DMS79 treated with DMSO at 0.1 percent for 48 hours (cell line): ENCODE measurements around the gene CTSL.

ENCODE experiments used
- DNase-seq: peaks from one replicate; lab custom pipeline; 2025; lab: John Stamatoyannopoulos, UW

CTSL gene

DNA sequence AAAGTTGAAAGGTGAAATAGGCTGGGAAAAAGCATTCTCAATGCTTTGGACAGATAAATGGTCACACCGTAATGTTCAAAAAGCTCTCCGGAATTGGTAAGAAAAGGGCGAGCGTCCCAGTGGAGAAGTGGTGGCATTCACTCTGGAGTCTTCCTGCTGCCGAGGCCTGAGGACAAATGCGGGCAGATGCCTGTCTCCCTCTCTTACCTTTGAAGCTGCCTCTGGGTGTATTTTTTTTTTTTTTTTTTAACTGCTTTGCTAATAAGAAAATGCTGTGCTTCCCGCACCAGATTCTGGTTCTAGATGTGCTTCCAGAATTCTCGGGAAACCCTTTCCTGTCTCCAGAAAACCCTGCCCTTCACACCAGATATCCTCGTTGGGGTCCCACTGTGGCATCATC is 24.4 kb upstream of the CTSL start:
- DNase-seq = no peak

DNA sequence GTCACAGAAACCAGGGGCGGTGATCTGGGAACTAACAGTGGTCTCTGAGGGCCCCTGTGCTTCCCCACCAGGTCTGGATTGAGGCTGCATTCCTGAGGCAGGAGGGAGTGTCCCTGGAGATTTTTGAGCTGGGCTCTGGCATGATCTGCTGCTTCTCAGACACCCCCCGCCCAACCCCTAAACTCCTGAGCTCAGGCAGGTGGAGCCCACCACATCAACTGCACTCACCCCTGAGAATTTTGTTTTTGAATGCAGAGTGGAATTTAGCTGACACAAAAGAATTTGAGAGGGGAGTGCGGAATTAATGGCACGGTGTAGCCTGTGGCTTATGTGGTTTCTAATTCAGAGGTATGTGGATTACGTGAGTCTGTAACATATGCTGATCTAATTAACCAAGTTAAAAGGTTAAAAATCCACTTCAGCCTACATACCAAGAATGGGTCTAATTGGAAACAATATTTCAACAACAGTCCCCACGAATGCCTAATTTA is 23.9 kb upstream of the CTSL start:
- no peak for DNase-seq

DNA sequence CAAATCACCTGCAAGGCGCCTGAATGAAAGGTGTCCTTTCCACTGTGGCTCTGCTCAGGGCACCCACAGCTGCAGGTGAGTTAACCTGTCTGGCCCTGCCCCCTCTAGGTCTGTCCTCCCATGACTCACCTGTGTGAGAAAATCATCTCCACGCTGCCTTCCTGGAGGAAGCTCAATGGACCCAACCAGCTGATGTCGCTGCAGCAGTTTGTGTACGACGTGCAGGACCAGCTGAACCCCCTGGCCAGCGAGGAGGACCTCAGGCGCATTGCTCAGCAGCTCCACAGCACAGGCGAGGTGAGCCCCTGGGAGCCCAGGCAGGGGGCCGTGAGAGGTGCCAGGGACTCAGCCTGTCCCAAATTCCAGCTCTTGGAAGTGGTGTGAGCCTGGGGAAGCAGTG is 23.0 kb upstream of the CTSL start:
- DNase-seq = no peak

DNA sequence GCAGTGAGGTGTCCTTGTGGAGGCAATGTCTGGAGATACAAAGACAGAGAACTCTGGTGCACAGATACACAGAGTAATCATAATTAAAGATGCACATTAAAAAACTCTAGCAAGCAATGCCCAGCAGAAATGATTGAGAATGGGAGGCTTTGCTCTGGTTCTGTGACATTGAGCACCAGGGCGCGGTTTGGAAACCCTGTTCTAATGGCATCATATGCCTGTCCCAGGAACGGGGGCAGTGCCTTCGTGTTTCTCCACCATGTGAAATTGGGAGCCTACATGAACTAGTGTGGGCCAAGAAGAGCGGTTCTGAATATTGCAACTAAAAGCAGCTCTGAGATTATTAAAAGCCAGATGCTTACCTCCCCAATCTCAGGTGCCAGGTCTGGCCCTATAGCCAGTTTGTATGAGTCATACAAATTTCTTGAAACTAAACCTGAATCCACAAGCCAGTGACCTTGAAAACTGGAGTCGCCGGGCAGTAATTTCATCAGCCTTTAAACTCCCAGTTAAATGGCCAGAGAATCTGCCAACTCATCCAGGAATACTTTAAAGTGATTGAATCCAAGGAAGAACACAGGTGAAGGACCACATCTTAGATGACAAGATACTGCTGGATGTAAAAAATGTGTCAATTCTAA is 22.2 kb upstream of the CTSL start:
- no peak for DNase-seq

DNA sequence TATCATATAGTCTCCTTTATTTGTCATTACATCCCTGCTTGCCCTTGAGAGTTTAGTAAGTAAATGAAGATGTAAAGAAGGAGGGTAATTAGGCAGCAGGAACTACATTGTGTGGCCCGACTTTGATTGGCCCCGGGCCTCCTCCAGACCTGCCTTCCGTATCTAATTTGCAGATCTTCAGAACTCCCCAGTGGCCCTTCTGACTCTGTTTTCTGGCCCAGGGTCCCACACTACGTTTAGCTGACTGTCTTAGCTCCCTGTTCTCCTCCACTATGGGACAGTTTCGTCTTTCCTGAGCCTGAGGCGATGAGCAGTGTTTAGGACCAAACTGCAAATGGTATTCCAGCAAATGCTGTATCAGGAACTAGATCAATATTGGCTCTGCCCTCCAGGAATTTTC is 21.6 kb upstream of the CTSL start:
- no peak for DNase-seq

DNA sequence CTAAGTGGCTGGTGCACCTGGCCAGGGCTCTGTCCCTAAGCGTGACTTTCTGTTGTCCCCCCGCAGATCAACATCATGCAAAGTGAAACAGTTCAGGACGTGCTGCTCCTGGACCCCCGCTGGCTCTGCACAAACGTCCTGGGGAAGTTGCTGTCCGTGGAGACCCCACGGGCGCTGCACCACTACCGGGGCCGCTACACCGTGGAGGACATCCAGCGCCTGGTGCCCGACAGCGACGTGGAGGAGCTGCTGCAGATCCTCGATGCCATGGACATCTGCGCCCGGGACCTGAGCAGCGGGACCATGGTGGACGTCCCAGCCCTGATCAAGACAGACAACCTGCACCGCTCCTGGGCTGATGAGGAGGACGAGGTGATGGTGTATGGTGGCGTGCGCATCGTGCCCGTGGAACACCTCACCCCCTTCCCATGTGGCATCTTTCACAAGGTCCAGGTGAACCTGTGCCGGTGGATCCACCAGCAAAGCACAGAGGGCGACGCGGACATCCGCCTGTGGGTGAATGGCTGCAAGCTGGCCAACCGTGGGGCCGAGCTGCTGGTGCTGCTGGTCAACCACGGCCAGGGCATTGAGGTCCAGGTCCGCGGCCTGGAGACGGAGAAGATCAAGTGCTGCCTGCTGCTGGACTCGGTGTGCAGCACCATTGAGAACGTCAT is 19.7 kb upstream of the CTSL start:
- no peak for DNase-seq

DNA sequence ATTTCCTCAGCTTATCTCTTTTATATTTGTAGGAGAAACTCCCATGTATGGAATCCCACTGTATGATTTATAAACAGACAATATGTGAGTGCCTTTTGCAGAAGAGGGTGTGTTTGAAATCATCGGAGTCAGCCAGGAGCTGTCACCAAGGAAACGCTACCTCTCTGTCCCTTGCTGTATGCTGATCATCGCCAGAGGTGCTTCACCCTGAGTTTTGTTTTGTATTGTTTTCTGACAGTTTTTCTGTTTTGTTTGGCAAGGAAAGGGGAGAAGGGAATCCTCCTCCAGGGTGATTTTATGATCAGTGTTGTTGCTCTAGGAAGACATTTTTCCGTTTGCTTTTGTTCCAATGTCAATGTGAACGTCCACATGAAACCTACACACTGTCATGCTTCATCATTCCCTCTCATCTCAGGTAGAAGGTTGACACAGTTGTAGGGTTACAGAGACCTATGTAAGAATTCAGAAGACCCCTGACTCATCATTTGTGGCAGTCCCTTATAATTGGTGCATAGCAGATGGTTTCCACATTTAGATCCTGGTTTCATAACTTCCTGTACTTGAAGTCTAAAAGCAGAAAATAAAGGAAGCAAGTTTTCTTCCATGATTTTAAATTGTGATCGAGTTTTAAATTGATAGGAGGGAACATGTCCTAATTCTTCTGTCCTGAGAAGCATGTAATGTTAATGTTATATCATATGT is 18.0 kb upstream of the CTSL start:
- no peak for DNase-seq

DNA sequence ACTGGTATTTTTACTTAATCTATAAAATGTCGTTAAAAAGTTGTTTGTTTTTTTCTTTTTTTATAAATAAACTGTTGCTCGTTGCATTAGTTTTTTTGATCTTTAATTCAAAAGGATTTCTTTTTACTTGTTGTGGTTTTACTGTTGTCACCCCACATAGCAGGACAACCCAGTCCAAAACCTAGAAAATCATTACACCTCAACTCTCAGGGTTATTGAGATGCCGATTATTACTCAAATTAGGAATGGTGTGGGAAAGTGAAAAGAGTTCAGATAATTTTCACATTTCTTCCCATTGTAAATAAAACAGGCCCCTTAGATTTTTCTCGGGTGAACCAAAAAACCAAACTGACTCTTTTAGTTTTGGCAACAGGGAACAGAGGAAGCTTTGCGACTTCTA is 17.4 kb upstream of the CTSL start:
- no peak for DNase-seq

DNA sequence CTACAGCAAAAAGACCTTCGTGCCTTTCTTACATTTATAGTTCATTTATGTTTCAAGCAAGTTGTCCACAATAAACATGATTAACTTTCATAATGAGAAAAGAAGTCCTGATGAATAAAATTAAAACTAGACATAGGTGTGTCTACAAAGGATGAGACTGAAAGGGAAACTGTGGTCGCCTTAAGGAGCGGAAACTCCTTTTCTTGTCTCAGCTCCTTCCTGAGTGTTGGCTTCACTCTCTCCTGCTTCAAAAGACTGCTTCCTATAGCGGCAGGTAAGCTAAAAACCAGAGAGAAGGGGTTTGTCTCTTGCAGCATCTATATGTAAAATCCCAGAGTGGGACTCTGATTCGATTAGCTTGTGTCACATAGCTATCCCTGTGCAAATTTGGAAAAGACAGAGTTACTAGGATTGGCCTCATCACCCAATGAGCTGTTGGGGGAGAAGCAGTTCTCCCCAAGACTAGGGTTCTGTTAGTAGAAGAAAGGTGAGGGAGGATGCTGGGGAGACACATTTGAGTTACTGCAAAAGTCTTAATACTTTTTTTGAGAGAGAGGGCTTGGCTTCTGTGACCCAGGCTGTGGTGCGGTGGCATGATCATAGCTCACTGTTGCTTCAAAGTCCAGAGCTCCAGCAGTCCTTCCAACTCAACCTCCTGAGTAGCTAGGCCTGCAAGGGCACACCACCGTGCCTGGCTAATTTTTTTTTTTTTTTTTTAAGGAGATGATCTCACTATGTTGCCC is 16.8 kb upstream of the CTSL start:
- DNase-seq = no peak

DNA sequence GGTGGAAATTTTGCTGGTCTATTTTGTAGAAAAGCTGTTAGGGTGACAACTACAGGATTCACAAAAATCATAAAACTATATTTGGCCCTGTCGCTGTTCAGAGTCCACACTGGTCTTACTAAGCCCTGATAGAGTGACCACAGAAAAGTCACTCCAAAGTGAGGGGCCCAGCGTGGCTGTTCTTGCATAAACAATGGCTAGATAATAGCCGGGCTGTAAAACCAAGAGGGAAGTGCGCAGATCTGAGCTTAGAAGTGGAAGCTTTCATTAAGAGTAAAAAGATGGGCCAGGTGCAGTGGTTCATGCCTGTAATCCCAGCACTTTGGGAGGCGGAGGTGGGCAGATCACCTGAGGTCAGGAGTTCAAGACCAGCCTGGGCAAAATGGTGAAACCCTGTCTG is 15.5 kb upstream of the CTSL start:
- no peak for DNase-seq

DNA sequence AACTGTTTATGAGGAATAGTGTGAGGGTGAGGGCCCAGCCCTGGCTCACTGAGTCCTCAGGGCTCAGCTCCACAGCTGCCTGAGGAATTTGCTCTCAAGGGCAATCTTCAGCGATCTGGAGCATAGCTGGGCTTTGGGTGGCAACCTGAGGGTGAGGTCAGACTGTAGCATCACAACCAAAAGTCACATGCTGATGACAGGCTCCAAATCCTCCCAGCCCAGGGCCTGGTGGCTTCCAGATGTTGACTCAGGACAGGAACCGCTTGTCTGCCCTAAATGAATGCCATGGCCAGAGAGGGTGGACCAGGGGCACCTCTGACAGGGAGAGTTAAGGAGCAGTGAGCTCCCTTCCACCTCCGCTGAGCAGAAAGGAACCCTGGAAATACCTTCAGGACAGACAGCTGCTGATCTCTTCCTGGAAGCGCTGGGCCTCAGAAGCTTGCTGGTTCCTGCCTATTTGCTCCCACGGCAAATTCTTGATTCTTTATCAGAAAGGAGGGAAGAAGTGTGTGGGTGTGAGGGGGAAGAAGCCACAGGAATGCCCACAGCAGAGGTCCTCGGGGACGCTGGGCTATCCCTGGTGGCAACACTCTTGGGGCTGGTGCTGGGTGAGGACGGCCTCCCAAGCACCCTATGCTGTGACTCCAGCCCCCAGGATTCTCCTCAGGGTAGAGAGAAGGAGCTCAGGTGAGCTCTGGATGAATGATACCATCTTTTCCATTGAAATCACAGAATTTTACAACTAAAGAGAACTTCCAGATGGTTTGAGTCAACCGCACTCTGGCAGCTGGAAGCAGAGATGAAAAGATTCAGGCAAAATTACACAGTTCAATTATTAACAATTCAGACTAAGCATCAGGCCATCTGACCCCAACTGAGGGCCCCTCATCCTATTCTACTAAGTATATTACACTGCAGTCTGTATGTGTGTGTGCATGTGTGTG is 13.8 kb upstream of the CTSL start:
- no peak for DNase-seq

DNA sequence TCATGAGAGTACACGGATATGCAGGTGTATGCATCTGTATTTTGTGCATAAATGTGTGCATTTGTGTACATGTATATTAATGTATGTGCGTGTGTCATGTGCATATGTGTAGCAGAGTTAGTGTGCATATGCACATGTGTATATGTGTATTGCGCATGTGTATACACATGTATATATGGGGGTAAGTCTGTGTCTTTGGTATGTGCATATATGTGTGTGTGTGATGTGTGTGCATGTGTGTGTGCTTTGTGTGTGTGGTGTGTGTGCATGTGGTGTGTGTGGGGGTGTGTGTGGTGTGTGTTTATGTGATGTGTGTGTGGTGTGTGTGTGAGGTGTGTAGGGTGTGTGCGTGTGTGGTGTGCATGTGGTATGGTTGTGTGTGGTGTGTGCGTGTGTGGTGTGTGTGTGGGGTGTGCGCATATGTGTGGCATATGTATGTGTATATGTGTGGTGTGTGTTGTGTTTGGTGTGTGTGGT is 13.1 kb upstream of the CTSL start:
- no peak for DNase-seq

DNA sequence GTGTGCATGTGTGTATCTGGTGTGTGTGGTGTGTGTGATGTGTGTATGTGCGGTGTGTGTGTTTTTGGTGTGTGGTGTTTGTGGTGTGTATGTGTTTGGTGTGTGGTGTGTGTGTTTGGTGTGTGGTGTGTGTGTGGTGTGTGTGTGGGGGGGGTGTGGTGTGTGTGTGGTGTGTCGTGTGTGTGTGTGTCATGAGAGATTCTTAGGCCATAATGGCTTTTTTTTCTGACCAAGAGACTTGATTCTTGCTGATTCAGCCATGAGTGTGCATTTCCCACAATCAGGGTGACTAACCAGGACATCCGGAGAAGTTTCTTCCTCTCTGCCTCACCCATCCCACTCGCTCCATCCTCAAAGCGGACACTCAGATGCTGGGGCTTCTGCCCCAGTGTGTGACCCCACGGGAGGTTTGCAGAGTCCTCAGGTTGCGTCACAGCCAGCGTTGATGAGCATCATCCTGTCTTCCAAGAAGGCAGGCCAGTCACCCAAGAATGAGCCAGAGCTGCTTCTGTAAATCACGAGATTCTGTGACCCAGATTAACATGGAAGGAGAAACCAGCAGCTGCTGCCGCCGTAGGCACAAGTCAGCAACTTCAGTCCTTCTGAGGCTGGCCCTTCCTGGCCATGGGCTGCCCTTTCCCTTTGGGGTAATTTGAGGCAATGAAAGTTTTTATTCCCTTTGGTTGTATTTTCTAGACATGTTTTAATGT is 12.5 kb upstream of the CTSL start:
- no peak for DNase-seq

DNA sequence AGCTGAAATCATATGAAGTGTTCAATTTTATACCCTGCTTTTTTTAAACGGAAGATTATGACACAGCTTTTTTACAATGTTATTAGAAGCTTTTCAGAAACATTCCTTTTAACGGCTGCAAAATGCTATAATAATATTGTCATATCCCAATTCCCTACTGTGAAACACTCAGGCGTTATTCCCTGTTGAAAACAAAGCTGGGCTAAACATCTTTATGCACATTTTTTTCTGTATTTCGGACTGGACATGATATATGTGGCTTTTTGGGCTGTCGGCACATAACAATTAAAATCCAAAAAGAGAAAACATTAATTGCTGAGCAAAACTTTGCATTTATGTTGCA is 12.0 kb upstream of the CTSL start:
- no peak for DNase-seq

DNA sequence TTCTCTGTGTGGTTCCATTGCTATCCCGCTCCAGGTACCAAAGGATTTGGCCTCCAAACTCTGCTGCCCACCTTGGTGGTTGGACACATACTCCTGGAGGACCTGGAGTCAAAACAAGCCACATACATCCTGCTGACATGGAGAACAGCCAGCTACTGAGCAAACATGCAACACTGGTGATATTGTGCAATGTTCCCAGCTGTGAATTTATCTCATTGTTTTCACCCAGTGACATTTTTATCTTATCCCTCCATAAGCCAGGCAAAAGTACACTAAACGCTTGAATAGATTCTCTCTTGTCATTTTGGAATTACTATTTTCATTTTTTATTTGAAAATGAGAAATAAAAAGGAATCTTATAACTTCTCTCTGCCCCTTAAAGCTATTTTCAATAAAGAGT is 11.1 kb upstream of the CTSL start:
- no peak for DNase-seq

DNA sequence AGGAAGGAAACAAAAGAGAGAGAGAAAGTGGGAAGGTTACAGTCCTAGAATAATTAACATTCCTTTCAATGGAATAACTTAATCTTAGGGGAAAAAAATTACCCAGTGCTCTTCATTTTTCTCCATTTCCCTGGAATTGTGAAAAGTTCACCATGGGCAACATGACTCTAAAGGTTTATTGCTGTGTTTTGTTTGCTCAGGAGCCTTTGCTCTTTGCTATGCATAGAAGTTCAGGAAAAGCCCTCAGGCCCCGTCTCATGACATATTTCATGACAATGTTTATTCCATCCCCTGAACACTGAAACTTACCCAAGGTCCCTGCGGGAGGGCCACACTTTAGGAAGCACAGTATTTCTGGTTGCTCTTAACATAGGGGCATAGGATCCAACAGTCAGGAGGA is 9.8 kb upstream of the CTSL start:
- no peak for DNase-seq

DNA sequence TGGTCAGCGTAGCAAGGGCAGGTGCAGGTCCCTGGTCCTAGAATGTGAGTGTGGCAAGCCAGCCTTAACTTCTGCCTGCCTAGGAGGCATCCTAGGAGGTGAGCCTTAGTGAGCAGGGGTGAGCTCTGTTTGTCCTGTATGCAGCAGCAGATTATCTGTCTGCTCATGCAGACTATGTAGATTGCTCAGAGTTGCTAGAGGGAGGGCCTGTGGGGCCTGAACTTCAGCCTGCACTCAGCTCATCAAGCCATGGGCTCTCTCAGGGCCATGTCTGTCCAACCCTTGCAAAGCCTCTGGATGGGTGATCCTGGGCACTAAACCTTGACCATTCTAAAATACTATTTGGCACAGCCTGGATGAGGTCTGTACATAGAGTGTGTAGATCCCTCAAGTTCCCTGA is 8.5 kb upstream of the CTSL start:
- DNase-seq = no peak

DNA sequence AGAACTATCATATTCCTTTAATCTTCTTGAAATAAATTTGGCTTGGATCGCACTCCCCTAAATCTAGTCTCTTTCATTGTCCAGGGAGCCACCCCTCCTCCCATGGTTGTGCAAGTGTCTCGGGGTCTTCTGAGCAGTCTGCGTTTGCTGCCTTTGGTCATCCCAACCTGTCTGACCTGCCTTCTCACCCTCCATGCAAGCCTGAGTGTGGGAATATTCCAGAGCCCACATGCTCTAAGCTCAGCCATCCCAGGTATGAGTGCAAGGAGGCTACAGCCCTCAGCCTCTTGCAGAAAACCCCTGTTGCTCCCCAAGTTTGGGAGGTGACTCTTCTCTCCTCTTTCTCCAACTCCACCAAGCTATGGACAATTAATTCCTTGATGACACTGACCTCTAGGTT is 7.7 kb upstream of the CTSL start:
- DNase-seq = no peak

DNA sequence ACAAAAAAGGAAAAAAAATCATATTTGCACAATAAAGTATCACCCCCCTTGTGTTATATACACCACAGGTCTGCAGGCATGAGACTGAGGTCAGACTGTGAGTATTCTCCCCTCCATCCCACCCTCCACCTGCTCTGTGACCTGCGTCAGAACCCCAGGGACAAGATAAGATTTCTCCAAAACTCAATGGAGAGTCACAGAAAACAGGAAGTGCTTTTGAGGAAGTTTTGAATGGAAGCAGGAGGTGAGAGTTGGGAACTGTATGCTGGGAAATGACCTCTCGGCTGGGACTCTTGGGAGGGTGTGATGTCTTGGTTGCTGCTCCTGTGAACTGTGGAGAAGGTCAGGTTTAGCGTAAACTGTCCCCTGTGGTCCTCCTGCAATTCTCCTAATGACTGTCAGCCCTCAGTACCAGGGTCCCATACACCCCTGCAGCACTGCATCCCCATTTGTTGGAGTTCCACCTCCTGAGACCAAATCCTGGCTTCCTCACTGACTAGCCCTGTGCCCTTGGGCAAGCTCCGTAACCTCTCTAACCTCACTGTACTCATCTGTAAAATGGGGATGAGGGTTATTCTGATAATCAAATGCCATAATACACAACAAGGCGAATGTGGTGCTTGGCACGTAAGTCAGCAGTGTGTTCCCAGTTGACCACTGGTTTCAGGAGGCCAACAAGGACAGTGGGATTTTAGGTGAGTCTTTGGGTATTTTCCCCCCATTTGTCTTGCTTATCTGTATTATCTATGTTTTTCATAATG is 6.9 kb upstream of the CTSL start:
- no peak for DNase-seq

DNA sequence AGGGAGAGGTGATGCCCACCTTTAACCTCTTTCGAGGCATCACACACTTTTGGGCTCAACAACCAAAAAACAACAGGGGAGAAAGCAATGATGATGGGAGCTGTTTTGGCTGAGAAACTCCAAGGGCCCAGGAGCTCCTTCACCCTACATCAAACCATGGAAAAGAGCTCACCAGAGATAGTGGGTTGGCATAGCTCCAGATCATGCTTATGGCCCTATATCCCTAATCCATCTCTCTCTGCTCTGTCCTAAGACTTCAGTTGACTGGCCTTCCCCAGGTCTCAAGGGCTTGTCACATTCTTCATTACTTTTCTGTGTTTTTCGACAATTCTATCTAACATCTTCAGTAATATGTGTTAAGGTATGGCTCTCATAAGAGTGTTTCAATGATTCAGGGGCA is 5.7 kb upstream of the CTSL start:
- DNase-seq = no peak
